Adrenal gland (tissue), 12 donors: Measurements from ENCODE around the gene KCNN2. TPM values are rescaled to one million over a fixed set of nuclear protein-coding genes. Genes with fewer than 3 reads are reported as not detected.
A peak's percentile ranks its signal among the peaks of the same experiment; 100 is the strongest.

Experiments used
- DNase-seq, 7 donors: peaks; one replicate each; pipeline ENCODE4 v3.0.0-alpha.2; 2019 to 2020
- H3K27ac ChIP-seq, 5 donors: fragments of 200-600 bp; sonication (generic) in 4 of 5; 1 replicate in 3 of 5; 2 replicates in 2 of 5; pipeline versions ENCODE4 v1.5.1 to v1.8.0; 2016 to 2020; ENCODE audit warnings: mild to moderate bottlenecking in 1 of 5
- H3K27me3 ChIP-seq: fragments of 200-600 bp; 2 replicates; pipeline ENCODE4 v1.8.0; 2021
- H3K36me3 ChIP-seq, 2 donors: fragments of 200-600 bp; replicated peaks in 1 of 2; 1 replicate in 1 of 2; 2 replicates in 1 of 2; pipeline versions ENCODE4 v1.5.1 to v1.8.0; 2018 to 2022
- H3K4me1 ChIP-seq, 2 donors: fragments of 200-600 bp; replicated peaks in 1 of 2; 1 replicate in 1 of 2; 2 replicates in 1 of 2; pipeline versions ENCODE4 v1.5.1 to v1.8.0; 2018 to 2021
- H3K4me3 ChIP-seq, 4 donors: fragments of 200-600 bp; sonication (generic) in 3 of 4; one replicate each; pipeline ENCODE4 v1.5.1; 2016 to 2018
- H3K9me3 ChIP-seq, 3 donors: fragments of 200-600 bp; sonication (generic) in 1 of 3; replicated peaks in 1 of 3; 1 replicate in 2 of 3; 2 replicates in 1 of 3; pipeline versions ENCODE4 v1.5.1 to v1.8.0; 2016 to 2021
- POLR2A ChIP-seq, 2 donors: fragments of 450-650 bp; IDR thresholded peaks; one replicate each; pipeline ENCODE4 v1.6.1; 2017; ENCODE audit warnings: antibody characterized with exemption in 2 of 2, mild to moderate bottlenecking in 2 of 2, moderate library complexity in 1 of 2
- WGBS, 4 donors: extraction: QIAGEN DNeasy Blood & Tissue Kit in 2 of 4; methylation state at CpG; one replicate each; pipeline versions ENCODE4 v1.1.5 to v1.1.7; 2013 to 2017; 5-methylcytosine and 5-hydroxymethylcytosine counted together
- intact Hi-C, 2 donors: fragments of 100-400 bp; cut with DNase I; formaldehyde crosslinking; loops; one replicate each; pipeline versions ENCODE4 v1.14.1 to v1.15.0; 2022 to 2023
- polyA plus RNA-seq, 3 donors: library from polyadenylated mRNA; stranded (reverse); fragments of 200-250 nt in 2 of 3; fragments of 350-450 nt in 1 of 3; fragmentation: Illumina TruSeq in 1 of 3; extraction: RNeasy Lipid Tissue Mini Kit (QIAGEN cat#74804) in 1 of 3; gene quantifications; one replicate each; pipeline ENCODE4 v1.2.3, GENCODE V29; 2013 to 2014
- total RNA-seq, 9 donors: library from RNA; depleted of rRNA in 4 of 9; stranded (reverse); fragments of >200 nt in 4 of 9; fragments of 120-200 nt in 1 of 9; fragmentation: NEBNext Ultra II Directional in 1 of 9; extraction: Animal tissue kit (Norgen Biotek cat#: 25700) in 1 of 9; gene quantifications; one replicate each; pipeline versions ENCODE4 v1.1.0 to v1.2.4, GENCODE V29; 2013 to 2023
- TF ChIP-seq, protein P1 (sequence below), 6 experiments: fragments of 450-650 bp in 4 of 6; fragments of 200-600 bp in 2 of 6; sonication (generic) in 1 of 6; IDR thresholded peaks; 1 replicate in 5 of 6; 2 replicates in 1 of 6; pipeline versions ENCODE4 v1.5.1 to v1.8.0; 2016 to 2021; ENCODE audit warnings: antibody characterized with exemption in 6 of 6, mild to moderate bottlenecking in 2 of 6, moderate library complexity in 1 of 6
- donor health status: healthy with polysubstance abuse.
- donor health status: Bipolar disorder and iron deficiency.
- donor health status: DM: yes; HTN: yes; CAD: no.
- donor health status: DM: no; HTN: no; CAD: no.
- donor health status: DM: no; HTN: no; CAD: no.
- donor health status: DM: yes; HTN: yes; CAD: no.

KCNN2 gene
- total and polyA plus RNA-seq, 12 donors: 18.5 to 184 (median 44.7) TPM

DNA sequence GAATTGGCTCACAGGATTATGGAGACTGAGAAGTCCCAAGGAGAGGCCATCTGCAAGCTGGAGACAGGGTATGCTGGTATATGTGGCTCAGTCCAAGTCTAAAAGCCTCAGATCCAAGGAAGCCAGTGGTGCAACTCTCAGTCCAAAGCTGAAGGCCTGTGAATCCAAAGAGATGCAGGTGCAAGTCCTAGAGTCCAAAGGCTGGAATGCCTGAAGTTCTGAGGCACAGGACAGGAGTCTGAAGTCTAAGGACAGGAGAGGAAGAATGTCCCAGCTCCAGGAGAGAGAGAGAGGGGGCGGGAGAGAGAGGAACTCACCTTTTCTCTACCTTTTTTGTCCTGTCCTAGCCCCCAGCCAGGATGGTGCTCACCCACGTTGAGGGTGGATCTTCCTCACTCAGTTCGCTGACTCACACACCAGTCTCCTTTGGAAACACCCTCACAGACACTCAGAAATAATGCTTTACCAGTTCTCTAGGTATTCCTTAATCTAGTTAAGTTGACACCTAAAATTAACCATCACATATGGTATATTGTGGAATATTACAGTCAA lies 49.6 kb downstream of the KCNN2 start:
- 67 to 75% (median 72%) methylated on average over 3 of the region's 3 CpGs for WGBS, 4 donors
- intact Hi-C loops: no loop called here
- TF ChIP-seq, protein P1, sequence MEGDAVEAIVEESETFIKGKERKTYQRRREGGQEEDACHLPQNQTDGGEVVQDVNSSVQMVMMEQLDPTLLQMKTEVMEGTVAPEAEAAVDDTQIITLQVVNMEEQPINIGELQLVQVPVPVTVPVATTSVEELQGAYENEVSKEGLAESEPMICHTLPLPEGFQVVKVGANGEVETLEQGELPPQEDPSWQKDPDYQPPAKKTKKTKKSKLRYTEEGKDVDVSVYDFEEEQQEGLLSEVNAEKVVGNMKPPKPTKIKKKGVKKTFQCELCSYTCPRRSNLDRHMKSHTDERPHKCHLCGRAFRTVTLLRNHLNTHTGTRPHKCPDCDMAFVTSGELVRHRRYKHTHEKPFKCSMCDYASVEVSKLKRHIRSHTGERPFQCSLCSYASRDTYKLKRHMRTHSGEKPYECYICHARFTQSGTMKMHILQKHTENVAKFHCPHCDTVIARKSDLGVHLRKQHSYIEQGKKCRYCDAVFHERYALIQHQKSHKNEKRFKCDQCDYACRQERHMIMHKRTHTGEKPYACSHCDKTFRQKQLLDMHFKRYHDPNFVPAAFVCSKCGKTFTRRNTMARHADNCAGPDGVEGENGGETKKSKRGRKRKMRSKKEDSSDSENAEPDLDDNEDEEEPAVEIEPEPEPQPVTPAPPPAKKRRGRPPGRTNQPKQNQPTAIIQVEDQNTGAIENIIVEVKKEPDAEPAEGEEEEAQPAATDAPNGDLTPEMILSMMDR (IDR thresholded peaks at IDR 0.05): no peak
- no peak for TF ChIP-seq POLR2A (IDR thresholded peaks at IDR 0.05)
- DNase-seq: no peak
- Histone ChIP-seq H3K36me3 (no peaks in the 10 kb centered on the region), H3K27ac (peak overlapping the region in 1 of 5 donors; percentile 21), H3K4me3 (no peak overlapping the region), H3K4me1 (peaks cover 0 to 28% of the 10 kb centered on the region in 2 donors), H3K9me3 (no peaks in the 10 kb centered on the region), H3K27me3 (no peaks in the 10 kb centered on the region)

DNA sequence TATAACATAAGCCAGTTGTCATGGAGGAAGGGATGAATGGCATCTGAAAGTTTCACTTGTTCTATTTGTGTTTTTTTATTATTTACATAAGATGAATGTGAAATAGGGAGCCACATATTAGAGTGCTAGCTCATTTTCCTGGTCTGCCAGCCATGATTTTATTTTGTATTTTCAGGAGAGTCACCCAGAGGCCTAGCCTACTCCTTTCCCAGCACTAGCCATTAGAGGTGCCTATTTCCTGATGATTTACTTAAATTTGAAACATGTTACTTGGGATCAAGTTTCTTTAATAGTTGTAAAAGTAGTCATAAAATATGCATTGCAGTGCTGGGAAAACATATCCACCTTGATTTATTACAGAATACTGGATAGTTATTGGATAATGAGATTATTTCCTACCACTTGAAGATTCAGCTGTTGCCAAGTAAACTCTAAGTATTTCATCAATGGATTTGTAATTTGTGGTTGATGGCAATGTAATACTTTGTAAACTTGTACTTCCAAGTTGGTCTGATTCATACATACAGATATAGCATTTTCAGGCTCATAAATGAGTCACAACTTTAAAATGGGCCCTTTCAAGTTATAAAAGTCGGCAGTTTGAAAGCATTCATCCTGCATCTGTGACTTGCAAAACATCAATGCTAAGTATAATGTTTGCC lies 50.8 kb downstream of the KCNN2 start:
- DNase-seq: no peak
- Histone ChIP-seq H3K9me3 (no peaks in the 10 kb centered on the region), H3K36me3 (no peaks in the 10 kb centered on the region), H3K27me3 (no peaks in the 10 kb centered on the region), H3K4me1 (peaks cover 4 to 24% of the 10 kb centered on the region in 2 donors), H3K4me3 (no peak overlapping the region), H3K27ac (peak overlapping the region in 3 of 5 donors; percentile 25 to 38 (median 27))
- TF ChIP-seq, protein P1 (IDR thresholded peaks at IDR 0.05): no peak
- no peak for TF ChIP-seq POLR2A (IDR thresholded peaks at IDR 0.05)
- intact Hi-C loops: no loop called here
- 30 to 56% (median 36%) methylated on average over 1 of the region's 1 CpG for WGBS, 4 donors

DNA sequence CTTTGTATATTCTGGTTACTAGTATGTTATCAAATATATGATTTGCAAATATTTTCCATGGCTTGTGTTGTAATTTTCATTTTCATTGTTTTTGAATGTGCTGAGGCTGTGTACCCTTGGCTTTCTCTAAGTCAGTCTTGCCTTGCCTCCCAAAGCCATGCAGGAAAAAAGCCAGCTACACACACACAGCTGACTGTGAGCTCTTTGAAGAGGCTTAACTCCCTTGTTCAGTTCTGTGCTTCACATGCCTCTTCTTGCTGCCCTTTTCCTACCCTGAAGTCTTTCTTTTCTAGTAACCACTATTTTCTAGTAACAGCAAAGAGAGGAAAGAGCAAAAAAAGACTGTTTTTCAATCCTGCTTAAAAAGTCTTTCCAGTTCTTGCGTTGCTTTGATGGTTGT lies 53.9 kb downstream of the KCNN2 start:
- Histone ChIP-seq H3K27ac (no peak overlapping the region), H3K9me3 (no peaks in the 10 kb centered on the region), H3K4me3 (no peak overlapping the region), H3K36me3 (no peaks in the 10 kb centered on the region), H3K27me3 (no peaks in the 10 kb centered on the region), H3K4me1 (peaks cover 4 to 42% of the 10 kb centered on the region in 2 donors)
- no peak for DNase-seq
- 81 to 96% (median 89%) methylated on average over 1 of the region's 1 CpG for WGBS, 4 donors
- TF ChIP-seq, protein P1 (IDR thresholded peaks at IDR 0.05): no peak
- no peak for TF ChIP-seq POLR2A (IDR thresholded peaks at IDR 0.05)
- intact Hi-C loops: no loop called here

DNA sequence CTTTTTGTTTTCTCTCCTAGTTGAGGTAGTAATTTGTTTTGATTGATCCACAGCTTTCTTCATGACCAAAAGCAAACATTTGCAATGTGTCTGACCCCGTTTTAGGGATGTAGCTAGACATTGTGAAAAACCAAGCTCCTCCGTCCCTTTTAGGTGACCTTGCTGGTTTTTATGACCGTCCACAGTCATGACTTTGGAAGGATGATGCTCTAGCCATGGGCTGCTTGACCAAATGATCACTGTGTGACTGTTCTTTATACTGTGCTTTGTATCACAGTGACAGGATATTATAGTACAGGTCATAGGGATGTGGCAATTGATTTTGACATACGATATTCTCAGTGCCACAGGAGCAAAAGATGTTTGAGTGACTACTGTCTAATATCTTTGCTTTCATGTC lies 54.4 kb downstream of the KCNN2 start:
- no peaks in the 10 kb centered on the region for H3K36me3 ChIP-seq
- no peak overlapping the region for H3K4me3 ChIP-seq
- H3K27me3 ChIP-seq: no peaks in the 10 kb centered on the region
- no peak overlapping the region for H3K27ac ChIP-seq
- intact Hi-C loops: no loop called here
- no peak for DNase-seq
- no peak for TF ChIP-seq POLR2A (IDR thresholded peaks at IDR 0.05)
- TF ChIP-seq, protein P1 (IDR thresholded peaks at IDR 0.05): no peak
- peaks cover 4 to 43% of the 10 kb centered on the region in 2 donors for H3K4me1 ChIP-seq
- 66 to 79% (median 74%) methylated on average over 4 of the region's 4 CpGs for WGBS, 4 donors
- no peaks in the 10 kb centered on the region for H3K9me3 ChIP-seq
